ENCODE data around the gene LILRB5.
"Not testable (repeated sequence)": the region's sequence is repeated elsewhere in the genome, so short reads cannot be mapped to it uniquely, and the experiment has no call there.

Gene LILRB5

DNA sequence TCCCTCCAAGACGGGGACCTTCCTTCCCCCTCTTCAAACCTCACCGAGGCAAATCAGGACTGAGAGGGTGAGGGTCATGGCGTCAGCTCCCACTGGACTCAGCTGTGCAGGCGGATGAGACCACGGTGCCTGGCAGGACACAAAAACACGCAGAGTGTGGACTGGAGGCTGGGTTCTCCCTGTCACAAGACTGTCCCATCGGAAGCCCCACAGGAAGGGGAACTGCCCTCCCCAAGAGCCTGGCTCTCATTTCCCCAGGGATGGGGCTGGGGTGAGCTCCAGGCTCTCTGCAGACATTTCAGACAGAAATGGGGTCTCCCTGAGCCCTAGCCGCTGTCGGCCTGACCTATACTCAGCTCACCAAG lies at the start of gene LILRB5:
Gene LILRB5, minus strand, starts transcription at position 158 of the 365 bp plus-strand sequence. Its CDS starts 80 bp downstream, at position 78.
- Mint-ChIP-seq H3K4me1 (no peaks in the 10 kb centered on the region), H3K9me3 (no peaks in the 10 kb centered on the region), H3K4me3 (no peak within 1 kb of the TSS), H3K27me3 (peaks cover 22% of the 10 kb centered on the region), H3K27ac (no peak within 1 kb of the TSS), H3K36me3 (ENCODE audit: low read depth) (no peaks in the 10 kb centered on the region)
- ATAC-seq = no peak
- DNase-seq = no peak

DNA sequence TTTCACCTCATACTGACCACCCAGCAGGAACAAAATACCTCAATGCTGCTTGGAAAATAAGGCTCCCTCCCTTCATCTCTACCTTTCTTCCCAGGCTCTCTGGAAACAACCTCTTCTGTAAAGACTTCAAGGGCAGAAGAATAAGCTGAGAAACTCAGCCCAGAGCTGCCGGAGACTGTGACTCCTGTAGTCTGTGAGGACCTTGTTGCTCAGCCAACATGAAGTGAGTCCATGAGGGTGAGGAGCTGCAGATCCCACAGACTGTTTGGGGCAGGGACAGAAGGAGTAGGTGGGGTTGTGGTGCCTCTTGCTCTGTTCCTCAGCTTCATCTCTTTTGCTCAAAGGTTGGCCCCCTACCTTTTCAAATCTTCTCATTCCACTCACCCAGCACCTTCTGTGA lies 48.1 kb upstream of the LILRB5 start:
- ATAC-seq (no peak), DNase-seq (no peak)
- Mint-ChIP-seq H3K27ac (no peak overlapping the region), H3K9me3 (no peaks in the 10 kb centered on the region), H3K36me3 (ENCODE audit: low read depth) (no peaks in the 10 kb centered on the region), H3K27me3 (peaks cover 13% of the 10 kb centered on the region), H3K4me3 (no peak overlapping the region), H3K4me1 (peaks cover 20% of the 10 kb centered on the region)

GRCh38 chr19:54302257-54302656 lies 45.2 kb upstream of the LILRB5 start:
- Mint-ChIP-seq H3K36me3 (ENCODE audit: low read depth) (no peaks in the 10 kb centered on the region), H3K4me1 (peaks cover 20% of the 10 kb centered on the region), H3K27me3 (peaks cover 13% of the 10 kb centered on the region), H3K27ac (no peak overlapping the region), H3K9me3 (no peaks in the 10 kb centered on the region), H3K4me3 (no peak overlapping the region)
- ATAC-seq = no peak
- DNase-seq = no peak

DNA sequence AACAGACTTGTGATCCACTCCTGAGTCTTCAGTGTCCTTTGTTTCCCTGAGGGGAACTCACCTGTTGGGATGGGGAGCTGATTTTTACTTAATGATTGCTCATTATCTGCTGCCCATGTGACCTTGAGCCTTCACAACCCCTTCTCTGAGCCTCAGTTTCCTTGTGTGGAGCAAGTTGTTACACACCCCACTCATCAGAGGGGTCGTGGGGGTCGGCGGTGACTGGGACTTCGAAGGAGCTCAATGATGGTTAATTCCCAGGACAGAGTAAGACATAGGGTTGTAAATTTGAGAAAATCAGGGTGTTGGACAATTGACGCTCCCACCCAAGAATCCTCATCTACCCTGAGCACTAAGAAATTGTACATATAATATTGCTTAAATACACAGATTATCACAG lies 42.4 kb upstream of the LILRB5 start:
- Mint-ChIP-seq H3K4me3 (no peak overlapping the region), H3K9me3 (no peaks in the 10 kb centered on the region), H3K27me3 (peaks cover 8% of the 10 kb centered on the region), H3K4me1 (peaks cover 14% of the 10 kb centered on the region), H3K36me3 (ENCODE audit: low read depth) (no peaks in the 10 kb centered on the region), H3K27ac (no peak overlapping the region)
- no peak for DNase-seq
- no peak for ATAC-seq

DNA sequence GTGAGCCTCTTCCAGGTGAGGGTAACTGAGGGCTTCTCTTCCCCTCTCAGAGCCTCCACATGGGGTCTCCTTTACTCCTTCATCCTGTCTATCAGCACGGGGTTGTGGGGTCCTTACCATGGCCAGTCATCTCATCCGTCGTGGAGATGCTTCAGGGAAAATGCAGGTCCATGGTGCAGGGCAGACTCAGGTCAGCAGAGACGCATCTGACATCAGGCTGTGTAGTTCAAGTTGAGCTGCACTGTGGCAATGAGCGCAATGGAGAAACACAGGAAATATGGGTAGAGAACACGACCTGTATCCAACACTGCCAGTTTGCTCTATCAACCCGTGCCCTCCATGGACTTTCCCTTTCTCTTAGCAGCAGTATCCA lies 42.0 kb upstream of the LILRB5 start:
- H3K4me3 Mint-ChIP-seq = no peak overlapping the region
- DNase-seq (no peak), ATAC-seq (no peak)
- no peaks in the 10 kb centered on the region for H3K36me3 Mint-ChIP-seq (ENCODE audit: low read depth)
- peaks cover 10% of the 10 kb centered on the region for H3K4me1 Mint-ChIP-seq
- H3K9me3 Mint-ChIP-seq = no peaks in the 10 kb centered on the region
- no peak overlapping the region for H3K27ac Mint-ChIP-seq
- peaks cover 12% of the 10 kb centered on the region for H3K27me3 Mint-ChIP-seq

DNA sequence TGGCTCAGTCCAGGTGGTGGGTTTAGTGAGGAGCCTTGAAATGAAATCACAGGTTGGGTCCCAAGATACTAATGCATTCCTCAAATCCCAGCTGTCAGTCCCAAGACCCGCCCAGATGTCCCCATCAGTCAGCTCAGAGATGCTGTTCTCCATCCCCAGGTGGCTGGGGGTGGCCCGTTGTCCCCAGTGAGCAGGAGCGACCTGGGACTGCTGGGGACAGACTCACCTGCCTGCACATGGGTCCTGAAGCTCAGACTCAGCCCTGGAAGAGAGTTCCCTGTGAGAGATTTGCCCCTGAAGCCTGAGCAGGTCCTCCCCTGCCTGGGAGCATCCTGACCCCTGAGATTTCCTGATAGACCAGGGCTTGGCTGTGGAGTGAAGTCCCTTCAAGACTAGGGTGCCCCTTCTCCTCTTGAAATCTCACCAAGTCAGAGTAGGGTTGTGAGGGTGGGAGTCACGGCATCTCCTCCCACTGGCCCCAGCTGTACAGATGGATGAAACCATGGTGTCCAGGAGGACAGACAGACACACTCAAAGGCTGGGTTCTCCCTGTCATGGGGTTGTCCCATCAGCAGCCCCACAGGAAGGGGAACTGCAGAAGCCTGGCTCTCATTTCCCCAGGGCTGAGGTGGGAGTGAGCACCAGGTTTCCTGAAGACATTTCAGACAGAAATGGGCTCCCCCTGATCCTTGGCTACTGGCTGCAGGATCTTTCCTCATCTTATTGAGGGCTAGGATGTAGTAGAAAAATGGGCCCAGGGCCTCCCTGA lies 41.5 kb upstream of the LILRB5 start:
- Mint-ChIP-seq H3K27ac (no peak overlapping the region), H3K27me3 (peaks cover 16% of the 10 kb centered on the region), H3K4me1 (peaks cover 4% of the 10 kb centered on the region), H3K9me3 (no peaks in the 10 kb centered on the region), H3K36me3 (ENCODE audit: low read depth) (no peaks in the 10 kb centered on the region), H3K4me3 (no peak overlapping the region)
- DNase-seq = no peak
- ATAC-seq = no peak

GRCh38 chr19:54297759-54298305 lies 40.8 kb upstream of the LILRB5 start:
- no peak overlapping the region for H3K4me3 Mint-ChIP-seq
- H3K27me3 Mint-ChIP-seq = peaks cover 20% of the 10 kb centered on the region
- no peaks in the 10 kb centered on the region for H3K4me1 Mint-ChIP-seq
- DNase-seq (no peak), ATAC-seq (no peak)
- H3K36me3 Mint-ChIP-seq (ENCODE audit: low read depth) = no peaks in the 10 kb centered on the region
- no peak overlapping the region for H3K27ac Mint-ChIP-seq
- H3K9me3 Mint-ChIP-seq = no peaks in the 10 kb centered on the region

GRCh38 chr19:54294539-54294938 lies 37.5 kb upstream of the LILRB5 start:
- Mint-ChIP-seq H3K4me1 (no peaks in the 10 kb centered on the region), H3K36me3 (ENCODE audit: low read depth) (no peaks in the 10 kb centered on the region), H3K9me3 (no peaks in the 10 kb centered on the region), H3K27ac (no peak overlapping the region), H3K4me3 (no peak overlapping the region), H3K27me3 (peaks cover 17% of the 10 kb centered on the region)
- DNase-seq (no peak), ATAC-seq (no peak)

- not testable (repeated sequence) for H3K9me3 Mint-ChIP-seq; ATAC-seq; H3K36me3 Mint-ChIP-seq (ENCODE audit: low read depth); DNase-seq; H3K27ac Mint-ChIP-seq; H3K4me3 Mint-ChIP-seq; H3K4me1 Mint-ChIP-seq
- H3K27me3 Mint-ChIP-seq = peaks cover 18% of the 10 kb centered on the region
These were observed 32.1 kb upstream of the LILRB5 start for GRCh38 chr19:54289160-54289559.

GRCh38 chr19:54287456-54287855 lies 30.4 kb upstream of the LILRB5 start:
- Mint-ChIP-seq H3K27ac (no peak overlapping the region), H3K27me3 (peaks cover 15% of the 10 kb centered on the region), H3K4me1 (peaks cover 12% of the 10 kb centered on the region), H3K9me3 (no peaks in the 10 kb centered on the region), H3K4me3 (no peak overlapping the region), H3K36me3 (ENCODE audit: low read depth) (no peaks in the 10 kb centered on the region)
- ATAC-seq (no peak), DNase-seq (no peak)

- not testable (repeated sequence) for ATAC-seq; H3K36me3 Mint-ChIP-seq (ENCODE audit: low read depth); H3K27ac Mint-ChIP-seq; H3K9me3 Mint-ChIP-seq; DNase-seq; H3K4me3 Mint-ChIP-seq
- peaks cover 18% of the 10 kb centered on the region for H3K27me3 Mint-ChIP-seq
- H3K4me1 Mint-ChIP-seq = peaks cover 17% of the 10 kb centered on the region
These were observed 29.2 kb upstream of the LILRB5 start for GRCh38 chr19:54286283-54286682.

DNA sequence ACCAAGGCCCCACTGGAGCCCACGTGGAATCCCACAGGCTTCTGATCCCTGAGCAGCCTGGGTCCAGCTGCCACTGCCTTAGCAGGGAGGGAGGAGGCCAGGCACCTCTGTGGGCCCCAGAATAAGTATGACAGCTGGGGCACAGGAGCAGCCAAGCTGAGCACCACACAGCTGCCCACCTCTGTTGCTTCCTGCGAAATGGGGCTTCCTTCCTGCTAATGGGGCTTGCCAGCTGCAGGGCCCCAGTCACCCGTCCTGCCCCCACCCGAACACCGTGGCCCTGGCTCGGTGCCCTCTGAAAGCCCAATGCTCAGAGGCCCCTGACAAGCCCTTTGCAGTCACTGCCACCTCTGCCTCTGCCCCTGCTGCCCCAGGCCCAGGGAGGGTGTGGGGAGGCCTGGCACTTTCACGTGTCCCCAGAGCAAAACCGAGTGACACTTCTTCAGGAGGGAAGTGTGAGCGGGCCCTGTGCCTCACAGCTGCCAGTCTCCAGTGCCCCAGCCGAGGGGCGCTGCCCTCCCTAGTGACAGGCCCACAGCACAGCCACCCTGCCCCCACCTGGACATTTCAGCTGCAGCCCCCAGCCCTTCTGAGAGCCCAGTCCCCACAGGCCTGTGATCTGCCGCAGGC lies 28.5 kb upstream of the LILRB5 start:
- Mint-ChIP-seq H3K4me1 (peaks cover 19% of the 10 kb centered on the region), H3K27me3 (peaks cover 21% of the 10 kb centered on the region)
- H3K27ac Mint-ChIP-seq; H3K36me3 Mint-ChIP-seq (ENCODE audit: low read depth); H3K4me3 Mint-ChIP-seq; H3K9me3 Mint-ChIP-seq; DNase-seq: not testable (repeated sequence)
- peak; percentile 37 for ATAC-seq

DNA sequence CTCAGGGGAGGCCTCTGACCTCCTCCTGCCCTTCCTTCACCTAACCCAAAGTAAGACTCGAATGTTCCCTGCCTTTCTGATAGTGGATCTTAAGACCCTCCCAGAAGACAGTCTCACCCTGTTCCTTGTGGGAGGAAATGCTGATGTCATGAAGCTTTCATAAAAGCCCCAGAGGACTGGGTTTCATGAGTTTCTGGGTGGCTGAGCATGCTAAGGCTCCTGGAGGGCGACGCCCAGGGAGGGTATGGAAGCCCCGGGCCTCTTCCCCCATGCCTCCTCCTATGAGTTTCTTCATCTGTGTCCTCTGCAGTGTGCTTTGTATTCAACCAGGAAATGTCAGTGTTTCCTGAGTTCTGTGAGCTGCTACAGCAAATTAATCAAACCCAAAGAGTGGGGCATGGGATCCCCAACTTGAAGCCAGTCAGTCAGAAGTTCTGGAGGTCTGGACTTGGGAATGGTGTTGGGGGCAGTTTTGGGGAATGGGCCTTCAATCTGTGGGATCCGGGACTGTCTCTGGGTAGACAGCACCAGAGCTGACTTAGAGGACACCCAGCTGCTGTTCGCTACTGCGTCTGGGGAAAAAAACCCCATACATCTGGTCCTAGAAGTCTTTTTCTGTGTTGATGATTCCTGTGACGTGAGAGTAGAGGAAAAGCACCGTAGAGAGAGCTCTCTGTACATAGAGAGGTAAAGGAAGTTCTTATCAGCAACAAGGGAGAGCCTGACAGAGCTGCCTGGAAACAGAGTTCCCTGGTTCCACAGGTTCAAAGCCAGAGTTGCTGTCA lies 25.8 kb upstream of the LILRB5 start:
- peaks cover 19% of the 10 kb centered on the region for H3K4me1 Mint-ChIP-seq
- no peak overlapping the region for H3K27ac Mint-ChIP-seq
- peak; percentile 16 for ATAC-seq
- H3K9me3 Mint-ChIP-seq = no peaks in the 10 kb centered on the region
- H3K27me3 Mint-ChIP-seq = peaks cover 28% of the 10 kb centered on the region
- DNase-seq = no peak
- H3K4me3 Mint-ChIP-seq = no peak overlapping the region
- no peaks in the 10 kb centered on the region for H3K36me3 Mint-ChIP-seq (ENCODE audit: low read depth)

GRCh38 chr19:54281729-54282075 lies 24.6 kb upstream of the LILRB5 start:
- ATAC-seq; H3K36me3 Mint-ChIP-seq (ENCODE audit: low read depth); H3K9me3 Mint-ChIP-seq; DNase-seq; H3K27ac Mint-ChIP-seq; H3K4me3 Mint-ChIP-seq: not testable (repeated sequence)
- H3K27me3 Mint-ChIP-seq = peaks cover 28% of the 10 kb centered on the region
- peaks cover 19% of the 10 kb centered on the region for H3K4me1 Mint-ChIP-seq
